ENCODE results near the gene GATB.
A peak's percentile ranks its signal among the peaks of the same experiment; 100 is the strongest.

GATB gene

GRCh38 chr4:151803246-151803645, 42.4 kb upstream of the GATB start:
- ChIA-PET CTCF (interaction anchor here (1.0 to 2.4 kb wide), 6 partner anchors 8 to 599 kb away, joined by 3 to 16 read pairs (median 3); no protein-coding TSS in a partner anchor), POLR2A (no interaction called here)
- TF ChIP-seq ZNF658 (tag by site-specific recombination; IDR thresholded peaks at IDR 0.05): no peak
- TF ChIP-seq ZNF529 (tag by site-specific recombination; IDR thresholded peaks at IDR 0.05; ENCODE audit: insufficient replicate concordance): no peak
- TF ChIP-seq ZNF138 (tag by site-specific recombination; IDR thresholded peaks at IDR 0.05; ENCODE audit: borderline replicate concordance): no peak
- TF ChIP-seq MEIS1 (CRISPR knock-in tag; IDR thresholded peaks at IDR 0.05; ENCODE audit: borderline replicate concordance): no peak
- no peak for TF ChIP-seq ZNF580 (tag by site-specific recombination; IDR thresholded peaks at IDR 0.05)
- no peak for TF ChIP-seq ZNF558 (tag by site-specific recombination; IDR thresholded peaks at IDR 0.05)
- no peak for TF ChIP-seq AEBP2 (tag by site-specific recombination; IDR thresholded peaks at IDR 0.05; ENCODE audit: borderline replicate concordance)
- no peak for TF ChIP-seq ZNF398 (tag by site-specific recombination; IDR thresholded peaks at IDR 0.05)
- Histone ChIP-seq H3K36me3 (ENCODE audit: control insufficient read depth in 2 of 2, insufficient read depth in 1 of 2, low read length in 2 of 2) (no peaks in the 10 kb centered on the region), H3K27ac (ENCODE audit: extremely low read depth, low read depth, low read length) (no peak overlapping the region), H3K4me3 (ENCODE audit: low read depth, low read length) (no peak overlapping the region), H3K9me3 (ENCODE audit: control insufficient read depth, insufficient read depth, low read depth, low read length) (no peaks in the 10 kb centered on the region), H3K4me1 (ENCODE audit: control insufficient read depth, insufficient read depth, low read length) (peaks cover 8% of the 10 kb centered on the region; the same call in 1 of the 2 replicates)

DNA sequence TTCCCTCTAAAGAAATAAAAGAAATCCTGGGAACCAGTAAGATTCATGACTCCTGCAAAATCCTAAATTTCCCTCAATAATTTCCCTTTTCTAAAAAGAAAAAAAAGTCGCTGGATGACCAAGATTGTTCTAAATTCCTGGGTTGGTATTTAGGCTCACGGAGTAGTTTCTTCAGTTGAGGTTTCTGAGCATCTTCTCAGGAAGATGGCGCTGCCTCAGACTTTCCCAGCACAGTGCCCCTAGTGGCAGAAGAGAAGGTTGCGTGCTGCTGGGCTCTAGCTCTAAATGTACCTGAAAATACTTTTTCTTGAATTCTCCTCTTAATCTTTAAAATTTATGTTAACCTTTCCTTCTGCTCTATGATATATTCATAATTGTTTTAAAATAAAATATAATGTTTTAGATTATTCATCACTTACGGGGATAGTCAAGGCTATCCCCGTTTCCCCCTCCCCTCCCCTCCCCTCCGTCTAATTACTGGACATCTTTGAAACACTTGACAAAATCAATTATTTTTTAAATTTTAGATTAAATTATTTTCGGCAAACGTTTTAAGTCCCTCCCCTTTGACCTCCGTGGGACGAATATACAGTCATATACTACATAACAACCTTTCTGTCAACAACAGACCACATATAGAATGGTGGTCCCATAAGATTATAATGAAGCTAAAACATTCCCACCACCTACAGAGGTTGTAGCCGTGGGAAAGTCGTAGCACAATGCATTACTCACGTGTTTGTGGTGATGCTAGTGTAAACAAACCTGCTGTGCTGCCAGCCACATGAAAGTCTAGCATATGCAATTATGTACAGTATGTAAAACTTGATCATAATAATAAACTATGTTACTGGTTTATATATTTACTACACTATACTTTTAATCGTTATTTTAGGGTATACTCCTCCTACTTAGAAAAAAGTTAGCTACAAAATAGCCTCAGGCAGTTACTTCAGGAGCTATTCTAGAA, 41.0 kb upstream of the GATB start:
- no peaks in the 10 kb centered on the region for H3K9me3 ChIP-seq (ENCODE audit: control insufficient read depth, insufficient read depth, low read depth, low read length)
- H3K4me3 ChIP-seq (ENCODE audit: low read depth, low read length): no peak overlapping the region
- ChIA-PET POLR2A (no interaction called here), CTCF (interaction anchor here (0.5 to 2.4 kb wide), 15 partner anchors 10 to 829 kb away, joined by 3 to 16 read pairs (median 3); no protein-coding TSS in a partner anchor)
- TF ChIP-seq SP7 (tag by site-specific recombination; IDR thresholded peaks at IDR 0.05) (peak; percentile 90), ZIC2 (tag by site-specific recombination; IDR thresholded peaks at IDR 0.05) (0 out of 2 replicates have a peak, but pooled peaks have one; percentile 13), ZBTB44 (tag by site-specific recombination; IDR thresholded peaks at IDR 0.05) (0 out of 2 replicates have a peak, but pooled peaks have one; percentile 8), ZNF140 (tag by site-specific recombination; IDR thresholded peaks at IDR 0.05) (no peak)
- TF ChIP-seq, protein P1, sequence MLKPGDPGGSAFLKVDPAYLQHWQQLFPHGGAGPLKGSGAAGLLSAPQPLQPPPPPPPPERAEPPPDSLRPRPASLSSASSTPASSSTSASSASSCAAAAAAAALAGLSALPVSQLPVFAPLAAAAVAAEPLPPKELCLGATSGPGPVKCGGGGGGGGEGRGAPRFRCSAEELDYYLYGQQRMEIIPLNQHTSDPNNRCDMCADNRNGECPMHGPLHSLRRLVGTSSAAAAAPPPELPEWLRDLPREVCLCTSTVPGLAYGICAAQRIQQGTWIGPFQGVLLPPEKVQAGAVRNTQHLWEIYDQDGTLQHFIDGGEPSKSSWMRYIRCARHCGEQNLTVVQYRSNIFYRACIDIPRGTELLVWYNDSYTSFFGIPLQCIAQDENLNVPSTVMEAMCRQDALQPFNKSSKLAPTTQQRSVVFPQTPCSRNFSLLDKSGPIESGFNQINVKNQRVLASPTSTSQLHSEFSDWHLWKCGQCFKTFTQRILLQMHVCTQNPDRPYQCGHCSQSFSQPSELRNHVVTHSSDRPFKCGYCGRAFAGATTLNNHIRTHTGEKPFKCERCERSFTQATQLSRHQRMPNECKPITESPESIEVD (tag by site-specific recombination; IDR thresholded peaks at IDR 0.05): peak; percentile 70
- H3K36me3 ChIP-seq (ENCODE audit: control insufficient read depth in 2 of 2, insufficient read depth in 1 of 2, low read length in 2 of 2): no peaks in the 10 kb centered on the region
- no peaks in the 10 kb centered on the region for H3K4me1 ChIP-seq (ENCODE audit: control insufficient read depth, insufficient read depth, low read length)
- H3K27ac ChIP-seq (ENCODE audit: extremely low read depth, low read depth, low read length): no peak overlapping the region

Measured in HEK293 (cell line).